GM10266 (cell line): ENCODE results near the gene FAM210B.

Experiments used
- DNase-seq: peaks from one replicate; pipeline ENCODE4 v3.0.0; 2012; ENCODE audit errors: extremely low spot score
- TF ChIP-seq, protein P1 (sequence below): IDR thresholded peaks from 2 replicates; pipeline ENCODE4 v1.5.1; 2012; ENCODE audit warnings: mild to moderate bottlenecking, low read depth; ENCODE audit not compliant: control insufficient read depth, insufficient read depth; ENCODE audit errors: missing control alignments

Gene FAM210B

DNA sequence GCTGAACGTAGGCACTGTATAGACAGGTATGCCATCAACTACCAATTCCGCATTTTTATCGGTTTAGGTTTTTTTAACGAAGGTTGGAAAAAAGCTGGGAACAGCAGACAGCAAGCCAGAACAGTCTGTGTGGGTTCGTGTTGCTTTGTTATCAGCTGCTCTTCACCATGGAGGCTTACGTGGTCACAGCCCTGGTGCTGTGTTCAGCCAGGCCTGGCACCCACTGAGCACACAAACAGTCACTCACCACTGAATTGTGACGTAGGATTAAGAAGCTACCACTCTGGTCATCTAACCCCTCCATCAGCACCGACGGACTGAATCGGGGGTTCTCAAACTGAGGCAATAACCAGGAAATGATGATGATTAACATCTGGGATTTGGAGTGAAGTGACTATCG is 13.2 kb downstream of the FAM210B start:
- TF ChIP-seq, protein P1, sequence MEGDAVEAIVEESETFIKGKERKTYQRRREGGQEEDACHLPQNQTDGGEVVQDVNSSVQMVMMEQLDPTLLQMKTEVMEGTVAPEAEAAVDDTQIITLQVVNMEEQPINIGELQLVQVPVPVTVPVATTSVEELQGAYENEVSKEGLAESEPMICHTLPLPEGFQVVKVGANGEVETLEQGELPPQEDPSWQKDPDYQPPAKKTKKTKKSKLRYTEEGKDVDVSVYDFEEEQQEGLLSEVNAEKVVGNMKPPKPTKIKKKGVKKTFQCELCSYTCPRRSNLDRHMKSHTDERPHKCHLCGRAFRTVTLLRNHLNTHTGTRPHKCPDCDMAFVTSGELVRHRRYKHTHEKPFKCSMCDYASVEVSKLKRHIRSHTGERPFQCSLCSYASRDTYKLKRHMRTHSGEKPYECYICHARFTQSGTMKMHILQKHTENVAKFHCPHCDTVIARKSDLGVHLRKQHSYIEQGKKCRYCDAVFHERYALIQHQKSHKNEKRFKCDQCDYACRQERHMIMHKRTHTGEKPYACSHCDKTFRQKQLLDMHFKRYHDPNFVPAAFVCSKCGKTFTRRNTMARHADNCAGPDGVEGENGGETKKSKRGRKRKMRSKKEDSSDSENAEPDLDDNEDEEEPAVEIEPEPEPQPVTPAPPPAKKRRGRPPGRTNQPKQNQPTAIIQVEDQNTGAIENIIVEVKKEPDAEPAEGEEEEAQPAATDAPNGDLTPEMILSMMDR = no peak
- no peak for DNase-seq

DNA sequence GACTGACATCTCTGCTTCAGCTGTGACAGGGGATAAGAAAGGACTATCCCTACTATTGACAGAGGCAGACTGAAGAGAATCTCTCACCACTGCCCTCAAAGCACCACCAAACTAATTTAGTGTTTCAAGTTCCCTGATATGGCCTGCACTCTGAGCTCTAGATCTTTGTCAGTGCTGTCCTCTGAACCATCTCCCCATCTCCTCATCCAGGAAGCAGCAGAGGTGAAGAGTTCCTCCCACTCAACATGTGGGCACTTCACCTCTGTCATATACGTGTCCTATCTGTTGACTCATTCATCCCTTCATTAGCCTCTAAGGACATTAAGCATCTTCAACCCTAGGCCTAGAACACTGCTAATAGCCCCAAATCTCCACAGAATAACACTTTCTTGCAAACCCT is 14.1 kb downstream of the FAM210B start:
- no peak for DNase-seq
- TF ChIP-seq, protein P1 = no peak

DNA sequence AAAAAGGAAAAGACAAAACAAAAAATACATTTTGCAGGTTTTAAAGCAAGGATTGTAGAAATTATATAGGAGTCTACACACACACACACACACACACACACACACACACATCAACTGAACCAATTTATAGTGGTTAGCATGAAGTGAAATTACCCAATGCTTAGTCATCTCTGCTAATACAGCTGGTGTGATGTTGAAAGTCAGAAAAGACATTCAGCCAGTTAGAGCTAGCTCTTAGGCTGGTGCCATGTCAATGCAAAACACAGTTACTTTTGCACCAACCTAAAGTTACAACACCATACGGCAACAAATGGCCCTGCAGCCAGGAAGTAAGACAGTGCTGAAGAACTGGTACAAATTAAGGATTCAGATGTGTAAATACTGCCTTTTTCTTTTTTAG is 15.2 kb downstream of the FAM210B start:
- TF ChIP-seq, protein P1 = no peak
- DNase-seq = no peak

DNA sequence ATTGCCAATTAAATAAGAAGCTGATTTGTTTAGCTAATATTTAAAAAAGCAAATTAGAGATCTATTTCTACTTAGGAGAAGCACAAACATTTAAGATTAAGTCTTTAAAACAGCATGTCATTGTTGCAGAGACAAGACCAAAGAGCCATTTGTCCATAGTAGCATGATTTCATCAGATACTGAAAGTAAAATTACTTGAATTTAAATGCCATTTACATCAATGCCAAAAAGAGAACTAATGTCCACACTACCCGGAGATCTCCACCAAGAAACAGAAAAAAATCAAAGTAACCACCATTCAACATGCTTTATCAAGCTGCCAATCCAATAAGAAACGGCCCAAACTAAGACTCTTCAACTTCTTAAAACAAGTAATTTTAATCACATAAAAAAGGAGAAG is 17.6 kb downstream of the FAM210B start:
- TF ChIP-seq, protein P1 = no peak
- DNase-seq = no peak

DNA sequence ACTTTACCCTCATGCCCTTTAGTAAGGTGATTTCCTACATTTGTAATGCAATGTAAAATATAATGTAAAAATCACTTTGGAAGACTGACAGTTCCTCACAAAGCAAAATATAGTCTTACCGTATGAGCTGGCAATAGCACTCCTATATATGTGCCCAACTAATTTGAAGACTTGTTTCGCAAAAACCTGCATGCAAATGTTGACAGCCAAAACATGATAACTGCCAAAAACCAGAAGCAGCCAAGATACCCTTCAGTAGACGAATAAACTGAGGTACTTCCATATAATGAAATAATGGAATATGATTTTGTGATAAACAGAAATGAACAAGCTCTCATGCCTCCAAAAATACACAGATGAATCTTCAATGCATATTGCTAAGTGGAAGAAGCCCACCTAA is 19.6 kb downstream of the FAM210B start:
- TF ChIP-seq, protein P1 = no peak
- DNase-seq = no peak

DNA sequence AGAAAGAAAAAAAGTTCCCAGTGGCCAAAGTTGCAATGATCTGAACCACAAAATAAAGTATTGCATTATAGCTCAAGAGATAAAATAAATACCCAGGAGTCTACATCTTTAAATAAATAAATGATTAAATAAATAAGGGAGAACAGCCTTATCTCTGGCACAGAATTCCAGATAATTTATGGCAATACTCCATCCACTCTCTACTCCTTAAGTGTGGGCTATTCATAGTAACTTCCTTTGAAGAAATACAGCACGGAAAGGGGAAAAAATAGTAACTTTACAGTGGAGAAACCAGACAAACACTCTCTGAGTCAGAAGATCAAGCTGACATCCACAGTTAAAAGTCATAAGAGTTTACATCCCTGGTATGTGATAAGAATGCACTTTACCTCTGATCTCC is 21.6 kb downstream of the FAM210B start:
- TF ChIP-seq, protein P1 = no peak
- DNase-seq = no peak

DNA sequence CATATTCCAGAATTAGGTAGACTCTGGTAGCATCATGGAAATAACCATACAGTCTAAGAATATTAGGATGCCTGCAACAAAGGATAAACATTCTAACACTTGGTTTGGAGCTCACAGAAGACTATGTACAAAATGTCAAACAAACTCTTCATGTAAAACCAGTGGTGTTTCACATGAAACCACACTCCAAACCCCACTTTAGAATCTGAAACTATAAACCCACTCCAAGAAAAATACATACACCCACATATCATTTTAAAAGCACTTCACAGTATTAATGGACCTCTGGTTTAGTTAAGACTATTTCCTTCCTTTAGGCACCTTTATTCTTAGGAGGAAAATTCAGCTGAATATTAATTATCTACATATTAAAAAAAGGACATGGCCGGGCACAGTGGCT is 22.7 kb downstream of the FAM210B start:
- DNase-seq = no peak
- TF ChIP-seq, protein P1 = no peak

DNA sequence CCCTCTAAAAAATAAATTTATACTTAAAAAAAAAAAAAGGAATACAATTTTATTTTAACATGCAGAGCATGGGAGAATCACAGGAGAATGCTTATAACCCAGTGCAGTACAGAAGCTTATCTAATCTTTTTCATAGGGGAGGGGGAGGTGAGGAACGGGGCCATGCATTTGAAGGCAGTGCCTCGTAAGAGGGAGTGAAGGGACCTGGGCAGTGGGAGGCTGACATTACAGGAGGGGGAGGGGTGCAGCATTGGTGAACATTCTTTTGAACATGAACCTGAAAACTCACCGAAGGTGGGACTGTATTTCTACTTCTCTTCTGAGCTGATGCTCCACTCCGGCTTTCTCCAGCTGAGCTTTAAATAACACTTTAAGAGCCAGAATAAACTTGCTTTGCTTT is 23.9 kb downstream of the FAM210B start:
- TF ChIP-seq, protein P1 = no peak
- no peak for DNase-seq
